ENCODE results near the gene ACSM2A. TPM values are rescaled to one million over a fixed set of nuclear protein-coding genes. Genes with fewer than 3 reads are reported as not detected.
"Not testable (repeated sequence)": the region's sequence is repeated elsewhere in the genome, so short reads cannot be mapped to it uniquely, and the experiment has no call there.

ACSM2A gene
- total RNA-seq, 1 donor: not detected

DNA sequence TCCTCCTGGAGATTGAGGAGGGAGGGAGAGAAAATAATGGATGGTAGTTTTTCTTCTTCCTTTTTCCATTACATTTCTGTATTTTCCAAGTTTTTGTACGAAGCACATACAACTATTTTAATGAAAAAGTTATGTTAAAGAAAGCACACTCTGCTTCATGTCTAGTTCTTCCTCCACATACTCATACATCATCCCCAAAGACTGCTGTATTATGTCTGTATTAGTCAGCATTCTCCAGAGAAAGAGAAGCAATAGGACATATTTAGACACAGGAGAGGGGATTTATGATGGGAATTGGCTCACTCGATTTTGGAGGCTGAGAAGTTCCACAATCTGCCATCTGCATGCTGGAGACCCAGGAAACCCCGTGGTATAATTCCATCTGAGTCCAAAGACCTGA is 10.1 kb upstream of the ACSM2A start:
- Histone ChIP-seq H2AFZ (ENCODE audit: low read length) (no peak overlapping the region), H3K36me3 (ENCODE audit: insufficient read depth, low read length) (no peaks in the 10 kb centered on the region), H3K4me1 (ENCODE audit: insufficient read depth, low read length) (no peaks in the 10 kb centered on the region), H3K9me3 (ENCODE audit: low read depth, low read length) (no peaks in the 10 kb centered on the region), H4K20me1 (ENCODE audit: insufficient read depth, low read length) (no peaks in the 10 kb centered on the region), H3K4me2 (ENCODE audit: insufficient read depth, low read length) (no peak overlapping the region), H3K79me2 (ENCODE audit: insufficient read depth, low read length) (no peaks in the 10 kb centered on the region), H3K27me3 (ENCODE audit: insufficient read depth, low read length) (no peaks in the 10 kb centered on the region), H3K27ac (ENCODE audit: low read depth, low read length) (no peak overlapping the region), H3K4me3 (ENCODE audit: insufficient read depth, low read length) (no peak overlapping the region)
- TF ChIP-seq, protein P1, sequence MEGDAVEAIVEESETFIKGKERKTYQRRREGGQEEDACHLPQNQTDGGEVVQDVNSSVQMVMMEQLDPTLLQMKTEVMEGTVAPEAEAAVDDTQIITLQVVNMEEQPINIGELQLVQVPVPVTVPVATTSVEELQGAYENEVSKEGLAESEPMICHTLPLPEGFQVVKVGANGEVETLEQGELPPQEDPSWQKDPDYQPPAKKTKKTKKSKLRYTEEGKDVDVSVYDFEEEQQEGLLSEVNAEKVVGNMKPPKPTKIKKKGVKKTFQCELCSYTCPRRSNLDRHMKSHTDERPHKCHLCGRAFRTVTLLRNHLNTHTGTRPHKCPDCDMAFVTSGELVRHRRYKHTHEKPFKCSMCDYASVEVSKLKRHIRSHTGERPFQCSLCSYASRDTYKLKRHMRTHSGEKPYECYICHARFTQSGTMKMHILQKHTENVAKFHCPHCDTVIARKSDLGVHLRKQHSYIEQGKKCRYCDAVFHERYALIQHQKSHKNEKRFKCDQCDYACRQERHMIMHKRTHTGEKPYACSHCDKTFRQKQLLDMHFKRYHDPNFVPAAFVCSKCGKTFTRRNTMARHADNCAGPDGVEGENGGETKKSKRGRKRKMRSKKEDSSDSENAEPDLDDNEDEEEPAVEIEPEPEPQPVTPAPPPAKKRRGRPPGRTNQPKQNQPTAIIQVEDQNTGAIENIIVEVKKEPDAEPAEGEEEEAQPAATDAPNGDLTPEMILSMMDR (IDR thresholded peaks at IDR 0.05; ENCODE audit: extremely low read depth, low read depth, low read length): no peak
- no peak for DNase-seq (ENCODE audit: insufficient read length, low spot score, missing footprints)

- H3K27me3 ChIP-seq (ENCODE audit: insufficient read depth, low read length); H3K4me2 ChIP-seq (ENCODE audit: insufficient read depth, low read length); H3K4me1 ChIP-seq (ENCODE audit: insufficient read depth, low read length); H3K27ac ChIP-seq (ENCODE audit: low read depth, low read length); H3K9me3 ChIP-seq (ENCODE audit: low read depth, low read length); H4K20me1 ChIP-seq (ENCODE audit: insufficient read depth, low read length); H2AFZ ChIP-seq (ENCODE audit: low read length); H3K4me3 ChIP-seq (ENCODE audit: insufficient read depth, low read length); DNase-seq (ENCODE audit: insufficient read length, low spot score, missing footprints); H3K36me3 ChIP-seq (ENCODE audit: insufficient read depth, low read length); H3K79me2 ChIP-seq (ENCODE audit: insufficient read depth, low read length): not testable (repeated sequence)
These were observed 9.5 kb upstream of the ACSM2A start for GRCh38 chr16:20441859-20442258.

DNA sequence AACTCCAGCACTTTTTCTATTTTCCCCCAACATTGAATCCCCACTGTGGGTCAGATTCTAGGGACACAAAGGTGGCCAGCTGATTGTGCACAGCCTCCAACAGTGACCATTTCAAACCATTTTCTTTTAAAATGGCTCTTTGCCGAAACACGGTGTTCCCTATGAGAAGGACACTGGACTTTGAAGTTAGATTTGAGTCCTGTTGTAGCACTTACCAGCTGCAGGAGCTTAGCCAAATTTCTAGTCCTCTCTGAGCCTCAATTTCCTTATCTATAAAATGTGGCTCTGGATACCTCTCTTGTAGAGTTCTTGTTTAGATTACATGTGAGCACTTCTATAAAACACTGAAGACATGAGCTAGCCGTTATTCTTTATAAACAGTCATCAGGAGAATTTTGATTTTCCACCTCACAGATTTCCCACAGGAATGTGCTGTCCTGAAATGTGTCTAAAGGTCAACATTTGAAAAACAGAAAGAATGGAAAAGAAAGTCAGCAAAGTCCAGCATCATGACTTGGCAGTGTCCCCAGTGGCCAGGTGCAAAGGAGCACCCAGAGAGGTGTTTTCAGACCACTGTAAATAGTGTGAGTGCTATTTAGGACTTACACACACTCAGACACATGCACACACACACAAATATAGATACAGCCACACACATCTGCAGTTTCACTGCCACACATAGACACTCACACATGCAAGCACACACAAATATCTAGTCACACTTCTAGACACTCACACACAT is 4.5 kb upstream of the ACSM2A start:
- not testable (repeated sequence) for H3K4me3 ChIP-seq (ENCODE audit: insufficient read depth, low read length); H3K27me3 ChIP-seq (ENCODE audit: insufficient read depth, low read length); H4K20me1 ChIP-seq (ENCODE audit: insufficient read depth, low read length); H2AFZ ChIP-seq (ENCODE audit: low read length); H3K27ac ChIP-seq (ENCODE audit: low read depth, low read length); H3K4me2 ChIP-seq (ENCODE audit: insufficient read depth, low read length); H3K36me3 ChIP-seq (ENCODE audit: insufficient read depth, low read length); H3K79me2 ChIP-seq (ENCODE audit: insufficient read depth, low read length); DNase-seq (ENCODE audit: insufficient read length, low spot score, missing footprints); H3K4me1 ChIP-seq (ENCODE audit: insufficient read depth, low read length); H3K9me3 ChIP-seq (ENCODE audit: low read depth, low read length)

DNA sequence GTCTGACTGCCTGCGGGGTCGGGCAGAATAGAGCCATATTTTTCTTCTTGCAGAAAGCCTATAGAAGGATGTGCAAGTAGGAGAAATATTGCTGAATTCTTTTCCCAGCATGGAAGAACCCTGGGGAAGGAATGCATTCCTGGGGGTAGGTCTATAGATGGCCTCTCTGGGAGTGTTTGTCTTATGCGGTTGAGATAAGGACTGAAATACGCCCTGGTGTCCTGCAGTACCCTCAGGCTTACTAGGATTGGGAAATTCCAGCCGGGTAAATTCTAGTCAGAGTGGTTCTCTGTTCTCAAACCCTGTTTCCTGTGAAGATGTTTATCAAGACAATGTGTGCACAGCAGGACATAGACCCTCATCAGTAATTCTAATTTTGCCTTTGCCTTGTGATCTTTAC is 2.3 kb downstream of the ACSM2A start:
- H3K4me1 ChIP-seq (ENCODE audit: insufficient read depth, low read length); DNase-seq (ENCODE audit: insufficient read length, low spot score, missing footprints); H3K36me3 ChIP-seq (ENCODE audit: insufficient read depth, low read length); H3K27ac ChIP-seq (ENCODE audit: low read depth, low read length); H3K27me3 ChIP-seq (ENCODE audit: insufficient read depth, low read length); H3K79me2 ChIP-seq (ENCODE audit: insufficient read depth, low read length); H3K9me3 ChIP-seq (ENCODE audit: low read depth, low read length); H2AFZ ChIP-seq (ENCODE audit: low read length); H4K20me1 ChIP-seq (ENCODE audit: insufficient read depth, low read length); H3K4me3 ChIP-seq (ENCODE audit: insufficient read depth, low read length); H3K4me2 ChIP-seq (ENCODE audit: insufficient read depth, low read length): not testable (repeated sequence)

- not testable (repeated sequence) for H3K9me3 ChIP-seq (ENCODE audit: low read depth, low read length); H3K27ac ChIP-seq (ENCODE audit: low read depth, low read length); H3K27me3 ChIP-seq (ENCODE audit: insufficient read depth, low read length); H3K4me2 ChIP-seq (ENCODE audit: insufficient read depth, low read length); H3K79me2 ChIP-seq (ENCODE audit: insufficient read depth, low read length); H4K20me1 ChIP-seq (ENCODE audit: insufficient read depth, low read length); H3K4me3 ChIP-seq (ENCODE audit: insufficient read depth, low read length); H2AFZ ChIP-seq (ENCODE audit: low read length); H3K4me1 ChIP-seq (ENCODE audit: insufficient read depth, low read length); DNase-seq (ENCODE audit: insufficient read length, low spot score, missing footprints); H3K36me3 ChIP-seq (ENCODE audit: insufficient read depth, low read length)
These were observed 7.9 kb downstream of the ACSM2A start for GRCh38 chr16:20459227-20459626.

DNA sequence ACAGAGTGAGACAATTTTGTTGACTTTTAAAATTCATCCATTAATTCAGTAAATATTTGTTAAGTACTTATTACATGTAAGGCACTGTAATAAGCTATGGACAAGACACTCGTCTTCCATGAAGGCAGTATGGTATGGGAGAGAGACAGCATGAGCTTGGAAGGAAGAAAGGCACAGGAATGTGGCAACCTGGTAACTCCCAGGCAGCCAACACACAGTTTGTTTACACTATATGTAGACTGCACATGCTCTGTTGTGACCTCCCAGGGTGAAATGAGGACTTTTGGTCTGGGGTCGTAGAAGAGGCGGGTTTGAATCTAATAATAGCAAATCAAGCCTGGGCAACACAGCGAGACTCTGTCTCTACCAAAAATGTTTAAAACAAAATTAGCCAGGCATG is 9.0 kb downstream of the ACSM2A start:
- not testable (repeated sequence) for H3K4me3 ChIP-seq (ENCODE audit: insufficient read depth, low read length); H2AFZ ChIP-seq (ENCODE audit: low read length); H3K4me1 ChIP-seq (ENCODE audit: insufficient read depth, low read length); H4K20me1 ChIP-seq (ENCODE audit: insufficient read depth, low read length); H3K9me3 ChIP-seq (ENCODE audit: low read depth, low read length); H3K27ac ChIP-seq (ENCODE audit: low read depth, low read length); DNase-seq (ENCODE audit: insufficient read length, low spot score, missing footprints); H3K79me2 ChIP-seq (ENCODE audit: insufficient read depth, low read length); H3K36me3 ChIP-seq (ENCODE audit: insufficient read depth, low read length); H3K4me2 ChIP-seq (ENCODE audit: insufficient read depth, low read length); H3K27me3 ChIP-seq (ENCODE audit: insufficient read depth, low read length)

DNA sequence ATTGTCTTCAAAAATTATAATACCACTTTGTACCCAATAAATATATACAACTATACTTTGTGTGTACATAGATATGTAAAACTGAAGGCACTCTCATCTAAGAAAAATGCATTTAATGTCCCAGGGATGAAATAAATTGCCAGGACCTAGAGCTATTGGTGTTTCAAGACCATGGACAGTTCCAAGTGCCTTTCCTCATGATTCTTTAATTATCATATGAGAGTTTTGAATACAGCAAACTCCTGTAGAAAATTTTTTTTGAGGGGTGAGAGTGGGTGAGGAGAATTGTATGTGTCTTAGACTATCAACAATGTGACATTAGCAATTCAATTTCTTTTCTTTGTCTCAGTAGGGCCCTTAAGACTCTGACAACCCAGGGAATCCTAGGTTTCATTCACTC is 17.6 kb downstream of the ACSM2A start:
- H3K9me3 ChIP-seq (ENCODE audit: low read depth, low read length); H3K4me3 ChIP-seq (ENCODE audit: insufficient read depth, low read length); DNase-seq (ENCODE audit: insufficient read length, low spot score, missing footprints); H3K79me2 ChIP-seq (ENCODE audit: insufficient read depth, low read length); H3K36me3 ChIP-seq (ENCODE audit: insufficient read depth, low read length); H3K4me1 ChIP-seq (ENCODE audit: insufficient read depth, low read length); H3K27me3 ChIP-seq (ENCODE audit: insufficient read depth, low read length); H3K27ac ChIP-seq (ENCODE audit: low read depth, low read length); H2AFZ ChIP-seq (ENCODE audit: low read length); H4K20me1 ChIP-seq (ENCODE audit: insufficient read depth, low read length); H3K4me2 ChIP-seq (ENCODE audit: insufficient read depth, low read length): not testable (repeated sequence)

DNA sequence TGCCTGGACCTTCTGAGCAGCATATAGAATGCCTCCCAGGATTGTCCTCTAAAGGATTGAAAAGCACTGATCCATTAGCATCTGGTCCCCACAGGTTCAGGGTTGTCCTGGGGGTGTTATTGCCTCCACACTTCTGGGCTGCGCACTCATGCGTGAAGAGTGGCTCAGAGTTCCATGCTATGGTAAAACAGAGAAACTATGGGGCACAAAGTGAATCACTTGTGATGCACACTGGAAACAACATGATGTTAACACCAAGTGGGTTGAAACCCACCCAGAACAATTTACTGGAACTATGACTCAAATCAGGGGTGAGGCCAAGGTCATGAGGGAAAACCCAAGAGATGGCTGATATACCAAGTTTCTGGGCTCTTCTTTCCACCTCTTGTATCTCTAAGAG is 18.6 kb downstream of the ACSM2A start:
- not testable (repeated sequence) for H2AFZ ChIP-seq (ENCODE audit: low read length); H3K4me3 ChIP-seq (ENCODE audit: insufficient read depth, low read length); H3K36me3 ChIP-seq (ENCODE audit: insufficient read depth, low read length); H3K9me3 ChIP-seq (ENCODE audit: low read depth, low read length); H3K4me2 ChIP-seq (ENCODE audit: insufficient read depth, low read length); H4K20me1 ChIP-seq (ENCODE audit: insufficient read depth, low read length); H3K4me1 ChIP-seq (ENCODE audit: insufficient read depth, low read length); H3K79me2 ChIP-seq (ENCODE audit: insufficient read depth, low read length); H3K27me3 ChIP-seq (ENCODE audit: insufficient read depth, low read length); H3K27ac ChIP-seq (ENCODE audit: low read depth, low read length); DNase-seq (ENCODE audit: insufficient read length, low spot score, missing footprints)

All from osteoblast (primary cell).